ENCODE results near the gene KCNMB2.

Gene KCNMB2

GRCh38 chr3:178597371-178597770, 61.1 kb downstream of the KCNMB2 start:
- Histone ChIP-seq H3K27me3 (no peaks in the 10 kb centered on the region), H4K20me1 (no peaks in the 10 kb centered on the region), H3K4me2 (no peak overlapping the region), H3K36me3 (no peaks in the 10 kb centered on the region), H3K9ac (no peak overlapping the region), H3K4me1 (no peaks in the 10 kb centered on the region), H3K4me3 (no peak overlapping the region), H3K9me3 (no peaks in the 10 kb centered on the region), H3K27ac (no peak overlapping the region)
- no peak for TF ChIP-seq Cebpa-rat (IDR thresholded peaks at IDR 0.05)

- Histone ChIP-seq H3K9me3 (no peaks in the 10 kb centered on the region), H4K20me1 (no peaks in the 10 kb centered on the region), H3K4me2 (no peak overlapping the region), H3K27ac (no peak overlapping the region), H3K27me3 (no peaks in the 10 kb centered on the region), H3K4me3 (no peak overlapping the region), H3K9ac (no peak overlapping the region), H3K36me3 (no peaks in the 10 kb centered on the region), H3K4me1 (no peaks in the 10 kb centered on the region)
- no peak for TF ChIP-seq Cebpa-rat (IDR thresholded peaks at IDR 0.05)
Observed at GRCh38 chr3:178602856-178603255, 66.6 kb downstream of the KCNMB2 start.

- H3K4me2 ChIP-seq, result no peak overlapping the region
- H3K4me1 ChIP-seq, result no peaks in the 10 kb centered on the region
- H3K36me3 ChIP-seq, result no peaks in the 10 kb centered on the region
- no peak overlapping the region for H3K4me3 ChIP-seq
- no peaks in the 10 kb centered on the region for H3K27me3 ChIP-seq
- no peaks in the 10 kb centered on the region for H4K20me1 ChIP-seq
- TF ChIP-seq Cebpa-rat (IDR thresholded peaks at IDR 0.05), result no peak
- no peak overlapping the region for H3K9ac ChIP-seq
- H3K9me3 ChIP-seq, result no peaks in the 10 kb centered on the region
- no peak overlapping the region for H3K27ac ChIP-seq
Observed at GRCh38 chr3:178603735-178604134, 67.5 kb downstream of the KCNMB2 start.

- H3K4me3 ChIP-seq, result no peak overlapping the region
- H3K27ac ChIP-seq, result no peak overlapping the region
- H4K20me1 ChIP-seq, result no peaks in the 10 kb centered on the region
- no peaks in the 10 kb centered on the region for H3K4me1 ChIP-seq
- H3K4me2 ChIP-seq, result no peak overlapping the region
- no peaks in the 10 kb centered on the region for H3K36me3 ChIP-seq
- no peak for TF ChIP-seq Cebpa-rat (IDR thresholded peaks at IDR 0.05)
- no peaks in the 10 kb centered on the region for H3K27me3 ChIP-seq
- no peak overlapping the region for H3K9ac ChIP-seq
- no peaks in the 10 kb centered on the region for H3K9me3 ChIP-seq
Observed at GRCh38 chr3:178618197-178618596, 82.0 kb downstream of the KCNMB2 start.

- Histone ChIP-seq H3K4me1 (no peaks in the 10 kb centered on the region), H3K36me3 (no peaks in the 10 kb centered on the region), H3K9ac (no peak overlapping the region), H3K27me3 (no peaks in the 10 kb centered on the region), H3K4me2 (no peak overlapping the region), H4K20me1 (no peaks in the 10 kb centered on the region), H3K27ac (no peak overlapping the region), H3K4me3 (no peak overlapping the region), H3K9me3 (no peaks in the 10 kb centered on the region)
- no peak for TF ChIP-seq Cebpa-rat (IDR thresholded peaks at IDR 0.05)
Observed at GRCh38 chr3:178618896-178619295, 82.7 kb downstream of the KCNMB2 start.

GRCh38 chr3:178623666-178624255, 87.5 kb downstream of the KCNMB2 start:
- TF ChIP-seq Cebpa-rat (IDR thresholded peaks at IDR 0.05), result no peak
- no peak overlapping the region for H3K27ac ChIP-seq
- H3K36me3 ChIP-seq, result no peaks in the 10 kb centered on the region
- H3K4me2 ChIP-seq, result no peak overlapping the region
- no peak overlapping the region for H3K9ac ChIP-seq
- H3K27me3 ChIP-seq, result no peaks in the 10 kb centered on the region
- no peaks in the 10 kb centered on the region for H3K4me1 ChIP-seq
- H4K20me1 ChIP-seq, result no peaks in the 10 kb centered on the region
- H3K9me3 ChIP-seq, result no peaks in the 10 kb centered on the region
- no peak overlapping the region for H3K4me3 ChIP-seq

- Histone ChIP-seq H3K4me1 (no peaks in the 10 kb centered on the region), H3K4me3 (no peak overlapping the region), H3K9me3 (no peaks in the 10 kb centered on the region), H3K36me3 (no peaks in the 10 kb centered on the region), H3K27ac (no peak overlapping the region), H3K27me3 (no peaks in the 10 kb centered on the region), H3K4me2 (no peak overlapping the region), H3K9ac (no peak overlapping the region), H4K20me1 (no peaks in the 10 kb centered on the region)
- TF ChIP-seq Cebpa-rat (IDR thresholded peaks at IDR 0.05), result no peak
Observed at GRCh38 chr3:178624276-178624675, 88.0 kb downstream of the KCNMB2 start.

GRCh38 chr3:178625053-178625600, 88.9 kb downstream of the KCNMB2 start:
- Histone ChIP-seq H4K20me1 (no peaks in the 10 kb centered on the region), H3K9me3 (no peaks in the 10 kb centered on the region)

GRCh38 chr3:178628037-178628436, 91.8 kb downstream of the KCNMB2 start:
- peaks cover 3% of the 10 kb centered on the region; the same call in 1 of the 2 replicates for H3K9me3 ChIP-seq
- H4K20me1 ChIP-seq, result no peaks in the 10 kb centered on the region
- no peaks in the 10 kb centered on the region for H3K36me3 ChIP-seq
- no peak overlapping the region for H3K27ac ChIP-seq
- no peak for TF ChIP-seq Cebpa-rat (IDR thresholded peaks at IDR 0.05)
- H3K27me3 ChIP-seq, result no peaks in the 10 kb centered on the region
- H3K4me1 ChIP-seq, result no peaks in the 10 kb centered on the region
- no peak overlapping the region for H3K4me3 ChIP-seq
- H3K4me2 ChIP-seq, result no peak overlapping the region
- no peak overlapping the region for H3K9ac ChIP-seq

More at GRCh38 chr3:178625053-178625600, 88.9 kb downstream of the KCNMB2 start:
- Histone ChIP-seq H3K9ac (no peak overlapping the region), H3K27me3 (no peaks in the 10 kb centered on the region), H3K4me3 (no peak overlapping the region), H3K4me2 (no peak overlapping the region), H3K36me3 (no peaks in the 10 kb centered on the region), H3K4me1 (no peaks in the 10 kb centered on the region), H3K27ac (no peak overlapping the region)
- no peak for TF ChIP-seq Cebpa-rat (IDR thresholded peaks at IDR 0.05)

- Histone ChIP-seq H3K9me3 (peaks cover 11% of the 10 kb centered on the region), H3K36me3 (no peaks in the 10 kb centered on the region), H3K4me2 (no peak overlapping the region), H3K9ac (no peak overlapping the region), H3K27me3 (no peaks in the 10 kb centered on the region), H3K4me1 (no peaks in the 10 kb centered on the region), H4K20me1 (no peaks in the 10 kb centered on the region), H3K27ac (no peak overlapping the region), H3K4me3 (no peak overlapping the region)
- TF ChIP-seq Cebpa-rat (IDR thresholded peaks at IDR 0.05), result no peak
Observed at GRCh38 chr3:178629430-178630178, 93.4 kb downstream of the KCNMB2 start.

Data from BLaER1 (cell line).